Measurements from ENCODE around the gene ACKR4. TPM values are rescaled to one million over a fixed set of nuclear protein-coding genes. Genes with fewer than 3 reads are reported as not detected.

Gene ACKR4
- total RNA-seq (1 to 10 TPM; 2.0 to 2.7 TPM), polyA plus RNA-seq (1 to 10 TPM; 5.2 to 5.8 TPM)
- long read RNA-seq, donor 1, partial matches to known transcripts, result 78 of 78 reads
- long read RNA-seq, donor 1, other reads (novel, unspliced or antisense), result 0 of 78 reads
- long read RNA-seq, donor 2, result 0 reads
- long read RNA-seq, donor 3, result 0 reads
- long read RNA-seq, donor 4, result 0 reads
- long read RNA-seq, donor 5, result 0 reads

- no peak within 1 kb of the TSS for H3K27ac ChIP-seq (ENCODE audit: low read depth in 1 of 2, low read length in 1 of 2)
- H3K4me3 ChIP-seq, result no peak within 1 kb of the TSS
- H3K9ac ChIP-seq (ENCODE audit: insufficient read depth in 1 of 2, low read length in 2 of 2), result no peak within 1 kb of the TSS
- peak in 1 of 3 donors; percentile 3 for DNase-seq
- no peak for ATAC-seq (ENCODE audit: insufficient read depth, low FRiP score)
- WGBS, 2 donors, result 33 to 61% methylated on average over 2 of the region's 2 CpGs
- H3K36me3 ChIP-seq (ENCODE audit: control insufficient read depth in 4 of 4, insufficient read depth in 4 of 4, low read length in 4 of 4), result peaks cover 0 to 6% (median 0%) of the 10 kb centered on the region in 4 donors
- no peaks in the 10 kb centered on the region for H3K9me3 ChIP-seq (ENCODE audit: control insufficient read depth in 4 of 4, insufficient read depth in 3 of 4, low read length in 3 of 4)
- no peaks in the 10 kb centered on the region for H3K27me3 ChIP-seq (ENCODE audit: control insufficient read depth in 3 of 3, insufficient read depth in 3 of 3, low read length in 2 of 3)
- peaks cover 0 to 2% (median 0%) of the 10 kb centered on the region in 5 donors for H3K4me1 ChIP-seq (ENCODE audit: control insufficient read depth in 5 of 5, insufficient read depth in 5 of 5, low read length in 5 of 5)
- no peak for TF ChIP-seq CTCF (IDR thresholded peaks at IDR 0.05; ENCODE audit: control extremely low read depth, extremely low read depth)
Observed at GRCh38 chr3:132596816-132597433, at the start of gene ACKR4. Gene ACKR4 (plus strand): TSS chr3:132597270. CDS start chr3:132600398, 3,128 bp downstream.

GRCh38 chr3:132549169-132549568, 47.9 kb upstream of the ACKR4 start:
- peaks cover 0 to 4% (median 0%) of the 10 kb centered on the region in 5 donors for H3K4me1 ChIP-seq (ENCODE audit: control insufficient read depth in 5 of 5, insufficient read depth in 5 of 5, low read length in 5 of 5)
- TF ChIP-seq CTCF (IDR thresholded peaks at IDR 0.05; ENCODE audit: control extremely low read depth, extremely low read depth), result no peak
- DNase-seq (no peak), ATAC-seq (ENCODE audit: insufficient read depth, low FRiP score) (no peak)
- 94 to 97% methylated on average over 8 of the region's 8 CpGs for WGBS, 2 donors
- H3K27ac ChIP-seq (ENCODE audit: low read depth in 1 of 2, low read length in 1 of 2), result no peak overlapping the region
- H3K9me3 ChIP-seq (ENCODE audit: control insufficient read depth in 4 of 4, insufficient read depth in 3 of 4, low read length in 3 of 4), result peaks cover 0 to 2% (median 0%) of the 10 kb centered on the region in 4 donors
- H3K27me3 ChIP-seq (ENCODE audit: control insufficient read depth in 3 of 3, insufficient read depth in 3 of 3, low read length in 2 of 3), result no peaks in the 10 kb centered on the region
- no peak overlapping the region for H3K4me3 ChIP-seq
- no peak overlapping the region for H3K9ac ChIP-seq (ENCODE audit: insufficient read depth in 1 of 2, low read length in 2 of 2)
- no peaks in the 10 kb centered on the region for H3K36me3 ChIP-seq (ENCODE audit: control insufficient read depth in 4 of 4, insufficient read depth in 4 of 4, low read length in 4 of 4)

GRCh38 chr3:132549890-132550578, 47.0 kb upstream of the ACKR4 start:
- no peak for ATAC-seq (ENCODE audit: insufficient read depth, low FRiP score)
- no peak for TF ChIP-seq CTCF (IDR thresholded peaks at IDR 0.05; ENCODE audit: control extremely low read depth, extremely low read depth)

More at GRCh38 chr3:132549890-132550578, 47.0 kb upstream of the ACKR4 start:
- H3K9me3 ChIP-seq (ENCODE audit: control insufficient read depth in 4 of 4, insufficient read depth in 3 of 4, low read length in 3 of 4), result peaks cover 0 to 2% (median 0%) of the 10 kb centered on the region in 4 donors
- no peaks in the 10 kb centered on the region for H3K27me3 ChIP-seq (ENCODE audit: control insufficient read depth in 3 of 3, insufficient read depth in 3 of 3, low read length in 2 of 3)
- H3K27ac ChIP-seq (ENCODE audit: low read depth in 1 of 2, low read length in 1 of 2), result no peak overlapping the region
- H3K36me3 ChIP-seq (ENCODE audit: control insufficient read depth in 4 of 4, insufficient read depth in 4 of 4, low read length in 4 of 4), result no peaks in the 10 kb centered on the region
- peaks cover 0 to 4% (median 0%) of the 10 kb centered on the region in 5 donors for H3K4me1 ChIP-seq (ENCODE audit: control insufficient read depth in 5 of 5, insufficient read depth in 5 of 5, low read length in 5 of 5)
- H3K9ac ChIP-seq (ENCODE audit: insufficient read depth in 1 of 2, low read length in 2 of 2), result no peak overlapping the region
- H3K4me3 ChIP-seq, result no peak overlapping the region
- no peak for DNase-seq
